ENCODE data around the gene CD28. TPM values are rescaled to one million over a fixed set of nuclear protein-coding genes. Genes with fewer than 3 reads are reported as not detected.

CD28 gene
- total and polyA plus RNA-seq, 2 donors (not counting 1 experiment from before 2014, with no cell fraction given) = 0.03 TPM; not detected in 1

- Histone ChIP-seq H3K27me3 (ENCODE audit: control insufficient read depth, insufficient read depth, low read length) (no peaks in the 10 kb centered on the region), H3K79me2 (ENCODE audit: control insufficient read depth, insufficient read depth, low read length) (no peaks in the 10 kb centered on the region), H3K36me3 (ENCODE audit: control insufficient read depth, insufficient read depth, low read length) (no peaks in the 10 kb centered on the region), H2AFZ (ENCODE audit: low read length) (no peak overlapping the region), H3K9ac (ENCODE audit: insufficient read depth, low read length) (no peak overlapping the region), H3K27ac (ENCODE audit: insufficient read depth, low read length) (no peak overlapping the region), H3K4me1 (ENCODE audit: control insufficient read depth, extremely low read depth, insufficient read depth, low read length) (no peaks in the 10 kb centered on the region), H3K9me3 (ENCODE audit: control insufficient read depth, insufficient read depth, low read depth, low read length) (no peaks in the 10 kb centered on the region), H4K20me1 (ENCODE audit: control insufficient read depth, extremely low read depth, insufficient read depth, low read length) (no peaks in the 10 kb centered on the region), H3K4me2 (ENCODE audit: extremely low read depth, insufficient read depth, low read length) (no peak overlapping the region), H3K4me3 (replicated peaks in 1 of 4; ENCODE audit: control extremely low read depth in 1 of 4, insufficient read depth in 1 of 4, low read depth in 3 of 4, low read length in 4 of 4) (no peak overlapping the region)
- no peak for DNase-seq (ENCODE audit: low read depth in 2 of 2)
- no peak for TF ChIP-seq CTCF (conservative IDR thresholded peaks at IDR 0.05 in 1 of 2, IDR thresholded peaks at IDR 0.05 in 1 of 2; ENCODE audit: low read depth in 1 of 2, low read length in 2 of 2)
- no peak for TF ChIP-seq EZH2 (IDR thresholded peaks at IDR 0.05; ENCODE audit: low read length, missing control alignments)
These were observed 4.5 kb downstream of the CD28 start for GRCh38 chr2:203710952-203711351.

- H4K20me1 ChIP-seq (ENCODE audit: control insufficient read depth, extremely low read depth, insufficient read depth, low read length) = no peaks in the 10 kb centered on the region
- no peak overlapping the region for H3K4me3 ChIP-seq (replicated peaks in 1 of 4; ENCODE audit: control extremely low read depth in 1 of 4, insufficient read depth in 1 of 4, low read depth in 3 of 4, low read length in 4 of 4)
- TF ChIP-seq CTCF (conservative IDR thresholded peaks at IDR 0.05 in 1 of 2, IDR thresholded peaks at IDR 0.05 in 1 of 2; ENCODE audit: low read depth in 1 of 2, low read length in 2 of 2) = no peak
- no peak for TF ChIP-seq EZH2 (IDR thresholded peaks at IDR 0.05; ENCODE audit: low read length, missing control alignments)
- no peak overlapping the region for H3K4me2 ChIP-seq (ENCODE audit: extremely low read depth, insufficient read depth, low read length)
- no peaks in the 10 kb centered on the region for H3K27me3 ChIP-seq (ENCODE audit: control insufficient read depth, insufficient read depth, low read length)
- no peaks in the 10 kb centered on the region for H3K4me1 ChIP-seq (ENCODE audit: control insufficient read depth, extremely low read depth, insufficient read depth, low read length)
- no peaks in the 10 kb centered on the region for H3K9me3 ChIP-seq (ENCODE audit: control insufficient read depth, insufficient read depth, low read depth, low read length)
- no peak overlapping the region for H3K27ac ChIP-seq (ENCODE audit: insufficient read depth, low read length)
- no peak overlapping the region for H2AFZ ChIP-seq (ENCODE audit: low read length)
- H3K9ac ChIP-seq (ENCODE audit: insufficient read depth, low read length) = no peak overlapping the region
- H3K36me3 ChIP-seq (ENCODE audit: control insufficient read depth, insufficient read depth, low read length) = no peaks in the 10 kb centered on the region
- DNase-seq (ENCODE audit: low read depth in 2 of 2) = no peak
- H3K79me2 ChIP-seq (ENCODE audit: control insufficient read depth, insufficient read depth, low read length) = no peaks in the 10 kb centered on the region
These were observed 5.0 kb downstream of the CD28 start for GRCh38 chr2:203711399-203711798.

- no peaks in the 10 kb centered on the region for H3K27me3 ChIP-seq (ENCODE audit: control insufficient read depth, insufficient read depth, low read length)
- no peak overlapping the region for H3K27ac ChIP-seq (ENCODE audit: insufficient read depth, low read length)
- H3K4me2 ChIP-seq (ENCODE audit: extremely low read depth, insufficient read depth, low read length) = no peak overlapping the region
- no peak overlapping the region for H2AFZ ChIP-seq (ENCODE audit: low read length)
- TF ChIP-seq EZH2 (IDR thresholded peaks at IDR 0.05; ENCODE audit: low read length, missing control alignments) = no peak
- TF ChIP-seq CTCF (conservative IDR thresholded peaks at IDR 0.05 in 1 of 2, IDR thresholded peaks at IDR 0.05 in 1 of 2; ENCODE audit: low read depth in 1 of 2, low read length in 2 of 2) = no peak
- H3K79me2 ChIP-seq (ENCODE audit: control insufficient read depth, insufficient read depth, low read length) = no peaks in the 10 kb centered on the region
- H4K20me1 ChIP-seq (ENCODE audit: control insufficient read depth, extremely low read depth, insufficient read depth, low read length) = no peaks in the 10 kb centered on the region
- H3K9ac ChIP-seq (ENCODE audit: insufficient read depth, low read length) = no peak overlapping the region
- H3K4me1 ChIP-seq (ENCODE audit: control insufficient read depth, extremely low read depth, insufficient read depth, low read length) = no peaks in the 10 kb centered on the region
- no peaks in the 10 kb centered on the region for H3K36me3 ChIP-seq (ENCODE audit: control insufficient read depth, insufficient read depth, low read length)
- no peak overlapping the region for H3K4me3 ChIP-seq (replicated peaks in 1 of 4; ENCODE audit: control extremely low read depth in 1 of 4, insufficient read depth in 1 of 4, low read depth in 3 of 4, low read length in 4 of 4)
- no peak for DNase-seq (ENCODE audit: low read depth in 2 of 2)
- no peaks in the 10 kb centered on the region for H3K9me3 ChIP-seq (ENCODE audit: control insufficient read depth, insufficient read depth, low read depth, low read length)
These were observed 6.9 kb downstream of the CD28 start for GRCh38 chr2:203713381-203713780.
